ENCODE measurements around the gene GRIN3A.

- TF ChIP-seq, protein P1, sequence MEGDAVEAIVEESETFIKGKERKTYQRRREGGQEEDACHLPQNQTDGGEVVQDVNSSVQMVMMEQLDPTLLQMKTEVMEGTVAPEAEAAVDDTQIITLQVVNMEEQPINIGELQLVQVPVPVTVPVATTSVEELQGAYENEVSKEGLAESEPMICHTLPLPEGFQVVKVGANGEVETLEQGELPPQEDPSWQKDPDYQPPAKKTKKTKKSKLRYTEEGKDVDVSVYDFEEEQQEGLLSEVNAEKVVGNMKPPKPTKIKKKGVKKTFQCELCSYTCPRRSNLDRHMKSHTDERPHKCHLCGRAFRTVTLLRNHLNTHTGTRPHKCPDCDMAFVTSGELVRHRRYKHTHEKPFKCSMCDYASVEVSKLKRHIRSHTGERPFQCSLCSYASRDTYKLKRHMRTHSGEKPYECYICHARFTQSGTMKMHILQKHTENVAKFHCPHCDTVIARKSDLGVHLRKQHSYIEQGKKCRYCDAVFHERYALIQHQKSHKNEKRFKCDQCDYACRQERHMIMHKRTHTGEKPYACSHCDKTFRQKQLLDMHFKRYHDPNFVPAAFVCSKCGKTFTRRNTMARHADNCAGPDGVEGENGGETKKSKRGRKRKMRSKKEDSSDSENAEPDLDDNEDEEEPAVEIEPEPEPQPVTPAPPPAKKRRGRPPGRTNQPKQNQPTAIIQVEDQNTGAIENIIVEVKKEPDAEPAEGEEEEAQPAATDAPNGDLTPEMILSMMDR (IDR thresholded peaks at IDR 0.05): no peak
- no peak for TF ChIP-seq EZH2 (IDR thresholded peaks at IDR 0.05)
- no peak for TF ChIP-seq EZH2phosphoT487 (IDR thresholded peaks at IDR 0.05)
Observed at GRCh38 chr9:101764472-101764871, 26.0 kb upstream of the GRIN3A start.
